Measurements from ENCODE around the gene PARD3. TPM values are rescaled to one million over a fixed set of nuclear protein-coding genes. Genes with fewer than 3 reads are reported as not detected.

PARD3 gene
- total and polyA plus RNA-seq, 2 donors from 2014 or later, result 21.1 to 47.5 TPM

DNA sequence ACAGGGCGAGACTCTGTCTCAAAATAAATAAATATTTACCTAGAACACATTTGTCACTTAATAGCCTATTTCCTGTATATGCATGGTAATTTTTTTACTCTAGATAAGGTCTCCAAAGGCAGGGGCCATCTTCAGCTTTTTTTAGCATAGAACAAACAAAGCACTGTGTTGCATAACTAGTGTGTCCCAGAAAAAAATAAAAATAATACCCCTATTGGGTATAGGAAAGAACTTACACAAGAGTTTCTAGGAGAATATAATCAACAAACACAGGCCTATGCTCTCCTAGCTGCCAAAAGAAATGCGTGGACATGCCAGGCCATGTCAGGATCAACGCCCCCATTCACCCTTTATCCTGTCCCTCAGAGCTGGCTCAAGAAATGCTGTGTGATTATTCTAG is 103.6 kb downstream of the PARD3 start:
- DNase-seq (no peak), FAIRE-seq (no peak)
- Histone ChIP-seq H3K4me3 (ENCODE audit: low read length in 3 of 3) (no peak overlapping the region), H3K9ac (ENCODE audit: low read length in 3 of 3) (no peak overlapping the region), H3K27me3 (ENCODE audit: control insufficient read depth, insufficient read depth, low read length) (no peaks in the 10 kb centered on the region), H3K27ac (ENCODE audit: low read depth in 2 of 2, low read length in 2 of 2) (no peak overlapping the region), H3K4me1 (ENCODE audit: control insufficient read depth in 2 of 3, insufficient read depth in 2 of 3, low read depth in 1 of 3, low read length in 3 of 3) (peaks cover 0 to 25% (median 17%) of the 10 kb centered on the region in 3 donors), H3K36me3 (ENCODE audit: control insufficient read depth in 2 of 3, insufficient read depth in 3 of 3, low read length in 3 of 3) (no peaks in the 10 kb centered on the region), H3K9me3 (ENCODE audit: control insufficient read depth in 2 of 3, insufficient read depth in 1 of 3, low read length in 3 of 3) (no peaks in the 10 kb centered on the region)
- TF ChIP-seq, protein P1, sequence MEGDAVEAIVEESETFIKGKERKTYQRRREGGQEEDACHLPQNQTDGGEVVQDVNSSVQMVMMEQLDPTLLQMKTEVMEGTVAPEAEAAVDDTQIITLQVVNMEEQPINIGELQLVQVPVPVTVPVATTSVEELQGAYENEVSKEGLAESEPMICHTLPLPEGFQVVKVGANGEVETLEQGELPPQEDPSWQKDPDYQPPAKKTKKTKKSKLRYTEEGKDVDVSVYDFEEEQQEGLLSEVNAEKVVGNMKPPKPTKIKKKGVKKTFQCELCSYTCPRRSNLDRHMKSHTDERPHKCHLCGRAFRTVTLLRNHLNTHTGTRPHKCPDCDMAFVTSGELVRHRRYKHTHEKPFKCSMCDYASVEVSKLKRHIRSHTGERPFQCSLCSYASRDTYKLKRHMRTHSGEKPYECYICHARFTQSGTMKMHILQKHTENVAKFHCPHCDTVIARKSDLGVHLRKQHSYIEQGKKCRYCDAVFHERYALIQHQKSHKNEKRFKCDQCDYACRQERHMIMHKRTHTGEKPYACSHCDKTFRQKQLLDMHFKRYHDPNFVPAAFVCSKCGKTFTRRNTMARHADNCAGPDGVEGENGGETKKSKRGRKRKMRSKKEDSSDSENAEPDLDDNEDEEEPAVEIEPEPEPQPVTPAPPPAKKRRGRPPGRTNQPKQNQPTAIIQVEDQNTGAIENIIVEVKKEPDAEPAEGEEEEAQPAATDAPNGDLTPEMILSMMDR (IDR thresholded peaks at IDR 0.05; ENCODE audit: borderline replicate concordance, extremely low read depth, insufficient read depth), result no peak
- intact Hi-C loops (cut with DNase I), result no loop called here

DNA sequence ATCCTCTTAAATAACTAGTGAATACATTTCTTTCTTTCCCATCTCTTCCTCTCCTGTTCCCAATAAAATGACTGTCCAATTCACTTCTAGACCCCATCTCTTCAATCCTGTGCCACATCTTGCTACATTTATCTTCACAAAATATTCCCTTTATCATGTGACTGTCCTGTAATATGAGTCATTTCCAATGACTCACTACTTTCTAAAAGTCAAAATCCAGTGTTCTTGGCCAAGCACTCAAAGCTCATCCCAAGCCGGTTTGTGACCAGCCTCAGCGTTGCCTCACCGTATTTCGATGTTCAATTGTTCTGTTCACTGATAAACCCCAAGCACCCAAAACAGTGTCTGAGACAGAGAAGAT is 104.7 kb downstream of the PARD3 start:
- no peaks in the 10 kb centered on the region for H3K9me3 ChIP-seq (ENCODE audit: control insufficient read depth in 2 of 3, insufficient read depth in 1 of 3, low read length in 3 of 3)
- TF ChIP-seq, protein P1 (IDR thresholded peaks at IDR 0.05; ENCODE audit: borderline replicate concordance, extremely low read depth, insufficient read depth), result no peak
- H3K9ac ChIP-seq (ENCODE audit: low read length in 3 of 3), result no peak overlapping the region
- no peak overlapping the region for H3K27ac ChIP-seq (ENCODE audit: low read depth in 2 of 2, low read length in 2 of 2)
- H3K4me1 ChIP-seq (ENCODE audit: control insufficient read depth in 2 of 3, insufficient read depth in 2 of 3, low read depth in 1 of 3, low read length in 3 of 3), result peaks cover 0 to 36% (median 24%) of the 10 kb centered on the region in 3 donors
- H3K27me3 ChIP-seq (ENCODE audit: control insufficient read depth, insufficient read depth, low read length), result no peaks in the 10 kb centered on the region
- FAIRE-seq, result no peak
- H3K4me3 ChIP-seq (ENCODE audit: low read length in 3 of 3), result no peak overlapping the region
- no peaks in the 10 kb centered on the region for H3K36me3 ChIP-seq (ENCODE audit: control insufficient read depth in 2 of 3, insufficient read depth in 3 of 3, low read length in 3 of 3)
- intact Hi-C loops (cut with DNase I), result no loop called here
- DNase-seq, result no peak

- Histone ChIP-seq H3K36me3 (ENCODE audit: control insufficient read depth in 2 of 3, insufficient read depth in 3 of 3, low read length in 3 of 3) (no peaks in the 10 kb centered on the region), H3K9me3 (ENCODE audit: control insufficient read depth in 2 of 3, insufficient read depth in 1 of 3, low read length in 3 of 3) (no peaks in the 10 kb centered on the region), H3K4me1 (ENCODE audit: control insufficient read depth in 2 of 3, insufficient read depth in 2 of 3, low read depth in 1 of 3, low read length in 3 of 3) (peaks cover 0 to 36% (median 24%) of the 10 kb centered on the region in 3 donors), H3K9ac (ENCODE audit: low read length in 3 of 3) (no peak overlapping the region), H3K4me3 (ENCODE audit: low read length in 3 of 3) (no peak overlapping the region), H3K27ac (ENCODE audit: low read depth in 2 of 2, low read length in 2 of 2) (no peak overlapping the region), H3K27me3 (ENCODE audit: control insufficient read depth, insufficient read depth, low read length) (no peaks in the 10 kb centered on the region)
- intact Hi-C loops (cut with DNase I), result no loop called here
- TF ChIP-seq, protein P1 (IDR thresholded peaks at IDR 0.05; ENCODE audit: borderline replicate concordance, extremely low read depth, insufficient read depth), result no peak
- DNase-seq (no peak), FAIRE-seq (no peak)
Observed at GRCh38 chr10:34709637-34710390, 105.3 kb downstream of the PARD3 start.

All from kidney (tissue), 14 donors.